Measurements from ENCODE around the gene APCDD1L.

The APCDD1L gene

DNA sequence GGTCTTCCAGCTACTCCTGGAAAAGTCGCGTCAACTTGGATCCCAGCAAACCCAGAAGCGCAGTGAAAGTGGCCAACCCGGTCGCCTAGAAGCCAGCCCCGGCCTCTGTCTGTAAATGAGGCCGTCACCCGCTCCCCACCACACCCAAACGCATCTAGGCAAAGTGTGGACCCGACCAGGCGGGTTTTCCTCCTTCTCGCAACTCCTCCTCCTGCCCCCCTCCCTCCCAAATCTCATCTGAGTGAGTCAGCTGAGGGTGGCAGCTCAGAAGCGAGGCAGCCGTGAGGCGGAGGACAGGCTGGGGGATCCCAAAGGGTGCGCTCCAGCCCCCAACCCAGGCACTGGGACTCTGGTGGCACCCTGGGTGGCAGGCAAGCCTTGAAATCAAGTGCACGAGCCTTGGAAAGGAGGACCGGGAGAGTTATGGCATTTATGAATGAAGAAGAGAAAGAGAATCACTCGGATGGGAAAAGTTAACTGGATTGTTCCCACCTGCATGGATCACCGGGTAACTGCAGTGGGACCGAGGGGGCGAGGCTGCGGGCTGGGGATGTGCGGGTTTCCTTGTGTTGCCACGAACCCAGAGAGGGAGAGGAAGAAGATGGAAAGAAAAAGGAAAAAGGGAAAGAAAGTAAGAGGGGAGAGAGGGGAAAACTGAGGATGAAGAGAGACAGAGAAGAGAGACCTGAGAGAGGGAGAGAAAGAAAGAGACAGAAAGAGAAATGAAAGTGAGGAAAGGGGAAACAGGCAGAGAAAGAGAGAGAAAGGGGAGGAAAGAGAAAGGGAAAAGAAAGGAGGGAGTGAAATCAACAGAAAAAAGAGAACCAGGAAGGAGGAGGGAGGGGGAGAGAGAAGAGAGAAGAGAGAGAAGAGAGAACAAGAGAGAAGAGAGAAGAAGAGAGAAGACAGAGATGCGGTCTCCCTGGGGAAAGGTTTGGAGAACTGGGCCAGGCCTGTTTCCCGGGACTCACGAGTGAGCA, at the start of gene APCDD1L:
APCDD1L (minus strand) TSS at position 167 of the 980 bp plus-strand sequence. CDS start 692 bp downstream, outside the sequence.
- DNase-seq (ENCODE audit: low spot score) = no peak

DNA sequence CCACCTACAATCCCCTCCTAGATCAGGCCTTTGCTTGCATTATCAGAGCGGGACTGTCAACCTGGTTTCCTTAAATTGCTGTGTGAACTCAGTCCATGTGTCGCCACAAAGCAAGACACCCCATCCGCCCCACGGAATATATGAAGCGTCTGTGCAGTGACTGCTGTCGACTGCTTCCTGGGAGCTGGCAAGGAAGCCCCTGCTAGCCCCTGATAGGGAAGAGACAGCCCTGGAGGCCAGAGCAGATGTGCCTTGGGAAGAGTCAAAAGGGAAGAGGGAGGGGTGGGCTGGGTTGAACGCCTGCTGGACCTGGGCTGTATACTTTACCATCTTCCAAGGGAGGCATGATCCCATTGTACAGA, 44.1 kb upstream of the APCDD1L start:
- DNase-seq (ENCODE audit: low spot score) = no peak

DNA sequence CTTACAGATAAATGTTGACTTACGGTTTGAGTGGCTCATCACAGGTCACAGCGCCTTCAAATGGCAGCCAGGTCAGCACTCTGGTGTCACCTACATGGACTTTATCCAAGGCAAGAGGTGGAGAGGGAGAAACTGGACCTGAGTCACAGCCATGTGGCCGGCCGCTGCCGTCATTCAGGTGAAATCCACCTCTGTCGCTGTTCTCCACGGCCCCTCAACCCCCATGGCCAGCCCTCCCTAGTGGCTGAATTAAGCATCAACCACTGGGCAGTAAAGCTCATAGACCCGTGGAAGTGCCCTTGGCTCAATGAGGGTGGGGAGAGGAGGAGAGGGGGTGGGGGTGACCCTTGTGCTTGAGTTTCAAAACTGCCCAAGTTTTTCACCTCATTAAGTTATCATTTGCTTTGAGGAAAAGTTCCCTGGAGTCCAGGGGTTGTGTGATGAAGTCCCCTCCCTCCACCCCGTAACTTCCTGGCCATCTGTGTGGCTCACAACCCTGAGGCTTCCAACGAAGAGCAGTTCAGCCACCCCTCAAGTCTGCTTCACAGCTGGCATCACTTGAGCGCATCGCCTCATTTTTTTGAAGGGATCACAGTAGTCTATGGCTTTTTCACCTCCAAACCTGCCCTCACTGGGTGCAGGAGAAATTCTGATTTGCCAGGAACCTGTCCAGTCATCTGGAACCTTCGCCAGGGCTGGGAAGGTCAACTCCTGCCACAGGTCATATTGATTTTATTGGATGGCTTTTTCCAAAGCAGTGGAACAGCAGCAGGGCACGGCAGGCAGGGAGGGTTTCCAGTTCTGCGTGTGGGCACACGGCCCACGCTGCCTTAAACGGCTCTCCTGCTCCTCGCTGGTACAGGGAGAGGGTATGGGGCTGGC, 43.5 kb upstream of the APCDD1L start:
- DNase-seq (ENCODE audit: low spot score) = no peak

DNA sequence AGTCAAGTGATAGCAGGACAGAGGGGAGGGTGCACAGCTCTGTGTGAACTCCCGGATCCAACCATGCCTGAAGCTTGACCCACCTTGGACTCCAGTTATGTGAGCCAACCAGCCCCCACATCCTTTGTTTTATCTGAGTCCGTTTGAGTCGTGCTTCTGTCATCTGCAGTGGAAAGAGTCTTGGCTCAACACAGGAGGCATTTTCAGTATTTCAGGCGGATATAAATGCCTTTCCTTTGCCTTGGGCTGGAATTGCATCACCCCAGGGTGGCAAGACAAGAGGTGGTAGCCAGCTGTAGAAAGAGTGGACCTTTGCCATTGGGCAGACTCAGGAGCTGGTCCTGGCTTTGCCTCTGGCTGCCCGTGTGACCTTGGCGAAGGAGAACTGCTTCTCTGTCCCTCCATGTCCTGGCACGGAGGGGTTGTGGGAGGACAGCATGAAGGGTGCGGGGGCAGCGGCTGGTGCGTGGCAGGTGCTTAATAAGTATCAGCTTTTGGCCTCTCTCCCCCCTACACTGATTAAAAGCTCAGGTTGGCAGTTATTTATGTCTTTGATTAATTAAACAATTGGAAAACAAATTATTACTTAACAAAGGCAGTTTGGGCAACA, 42.6 kb upstream of the APCDD1L start:
- DNase-seq (ENCODE audit: low spot score) = no peak

DNA sequence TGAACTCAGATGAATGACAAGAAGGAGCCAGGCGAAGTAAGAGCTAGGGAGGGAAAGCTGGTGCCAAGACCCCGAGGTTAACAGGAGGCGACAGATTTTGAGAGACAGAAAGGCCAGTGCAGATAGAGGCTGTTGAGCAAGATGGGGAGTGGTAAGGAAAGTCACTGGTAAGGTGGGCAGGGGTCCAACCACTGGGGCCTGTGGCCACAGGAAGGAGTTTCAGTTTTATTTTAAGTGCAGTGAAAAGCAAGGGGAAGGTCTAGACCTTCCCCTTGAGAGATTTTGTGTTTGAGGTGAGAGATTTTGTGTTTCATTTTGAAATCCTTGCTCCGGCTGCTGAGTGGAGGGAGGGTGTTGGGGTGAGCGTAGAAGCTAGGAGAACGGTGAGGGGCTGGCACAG, 41.8 kb upstream of the APCDD1L start:
- no peak for DNase-seq (ENCODE audit: low spot score)

DNA sequence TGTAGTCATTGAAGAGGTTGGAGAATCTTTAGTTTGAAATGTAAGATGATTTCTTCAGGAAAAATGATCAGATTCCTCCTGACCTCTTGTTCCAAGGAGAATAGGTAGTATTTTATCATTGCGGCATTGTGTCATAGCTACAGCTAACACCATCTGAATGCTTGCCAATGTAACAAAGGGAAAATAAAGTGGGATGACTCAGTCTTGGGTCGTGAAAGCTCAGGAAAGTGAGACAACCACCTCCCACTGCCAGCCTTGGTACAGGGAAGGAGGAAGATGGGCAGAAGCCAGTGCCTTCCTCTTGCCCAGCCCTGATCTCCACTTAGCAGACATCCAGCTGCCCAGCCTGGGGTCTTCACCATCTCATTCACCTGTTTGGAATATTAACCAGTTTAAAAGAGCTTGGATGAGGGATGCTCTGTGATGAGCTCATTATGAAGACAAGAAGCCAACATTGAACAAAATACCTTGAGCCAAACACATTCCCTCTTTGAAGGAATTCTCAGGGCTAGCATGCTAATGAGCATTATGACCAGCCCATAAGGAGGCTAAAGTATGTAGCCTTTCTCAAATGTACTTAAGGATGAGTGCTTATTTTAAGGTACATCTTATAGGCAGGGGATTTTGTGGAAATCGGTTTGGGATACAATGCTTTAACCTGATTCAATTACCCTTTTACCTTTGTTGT, 40.0 kb upstream of the APCDD1L start:
- no peak for DNase-seq (ENCODE audit: low spot score)

DNA sequence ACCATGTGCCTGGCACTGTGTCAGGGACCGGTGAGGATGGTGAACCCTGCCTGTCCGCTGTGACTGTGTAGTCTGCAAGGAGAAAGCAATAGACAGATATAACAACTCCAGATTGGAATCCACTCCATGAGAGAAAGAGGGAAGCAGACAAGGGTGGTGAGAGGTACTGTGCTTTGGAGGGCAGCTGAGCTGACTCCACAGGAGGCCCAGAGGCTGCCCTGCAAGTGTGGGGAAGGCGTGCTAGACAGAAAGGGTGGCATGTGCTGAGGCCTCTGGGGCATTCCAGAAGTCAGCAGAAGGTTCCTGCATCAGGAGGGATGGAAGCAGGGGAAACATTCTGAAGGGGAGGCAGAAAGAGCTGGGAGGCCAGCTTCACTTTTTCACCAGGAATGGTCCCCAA, 39.3 kb upstream of the APCDD1L start:
- DNase-seq (ENCODE audit: low spot score) = no peak

DNA sequence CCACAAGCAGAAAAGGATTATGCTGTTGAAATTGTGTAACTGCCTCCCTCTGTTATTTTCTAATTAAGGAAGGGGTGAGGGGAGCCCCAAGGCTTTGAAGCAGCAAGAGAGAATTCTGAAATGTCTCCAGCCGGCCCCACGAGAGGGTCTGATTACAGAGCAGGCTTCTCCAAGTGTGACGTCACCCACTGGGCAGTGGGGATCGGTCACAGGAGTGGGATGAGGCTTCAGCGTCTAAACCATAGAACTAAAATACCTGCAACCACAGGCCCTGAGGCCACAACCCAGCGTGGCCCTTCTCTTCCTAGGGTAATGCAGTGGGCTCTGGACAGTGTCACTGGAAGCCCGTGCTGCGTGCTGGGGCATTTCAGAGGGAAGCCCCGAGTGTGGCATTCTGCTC, 38.6 kb upstream of the APCDD1L start:
- no peak for DNase-seq (ENCODE audit: low spot score)

DNA sequence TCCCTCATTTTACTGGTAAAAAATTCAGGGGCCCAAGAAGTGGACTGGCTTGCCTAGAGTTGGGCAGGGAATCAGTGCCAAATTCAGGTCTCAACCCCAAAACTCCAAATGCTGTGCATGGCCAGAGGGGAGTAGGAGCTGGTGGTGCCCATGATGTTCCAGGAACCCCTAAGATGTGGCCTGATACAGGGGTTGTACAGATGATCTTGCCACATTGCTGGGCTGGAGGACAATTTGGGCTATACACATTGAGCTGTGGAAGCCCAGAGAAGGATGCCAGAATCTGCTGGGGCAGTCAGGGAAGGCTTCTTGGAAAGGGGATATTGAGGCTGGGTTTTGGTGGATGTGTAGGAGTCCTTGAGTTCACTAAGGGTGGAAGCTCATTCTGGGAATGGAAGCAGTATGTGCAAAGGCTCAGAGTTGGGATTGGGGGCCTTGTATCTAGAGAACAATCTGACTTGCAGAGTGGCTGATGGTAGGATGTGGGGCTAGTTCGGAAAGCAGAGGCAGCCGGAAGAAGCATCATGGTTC, 38.0 kb upstream of the APCDD1L start:
- no peak for DNase-seq (ENCODE audit: low spot score)

DNA sequence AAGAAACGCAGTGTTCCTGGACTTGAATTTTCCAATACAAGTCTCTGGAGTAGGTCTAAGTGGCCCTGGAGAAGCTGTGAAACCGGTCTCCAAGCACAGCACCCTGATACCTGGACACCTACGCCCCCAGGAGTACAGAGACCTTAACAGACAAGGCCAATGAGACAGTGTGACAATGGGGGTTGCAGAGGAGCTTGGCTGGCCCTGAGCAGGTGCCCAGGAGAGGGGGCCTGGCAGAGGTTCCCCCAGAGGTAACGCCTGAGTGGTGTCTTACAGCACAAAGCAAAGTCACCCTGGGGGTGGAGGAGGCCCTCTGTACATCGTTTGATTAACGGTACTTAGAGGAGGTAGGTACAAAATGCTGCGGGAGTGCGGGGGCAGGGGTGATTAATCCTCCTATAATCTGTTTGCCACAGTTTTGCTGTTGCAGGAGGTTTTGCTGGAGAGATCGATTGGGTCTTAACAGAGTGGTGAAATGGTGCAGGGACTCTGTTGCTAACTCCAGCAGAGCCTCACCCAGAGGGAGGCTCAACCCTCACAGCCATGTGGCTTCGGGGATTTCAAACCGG, 37.3 kb upstream of the APCDD1L start:
- no peak for DNase-seq (ENCODE audit: low spot score)

DNA sequence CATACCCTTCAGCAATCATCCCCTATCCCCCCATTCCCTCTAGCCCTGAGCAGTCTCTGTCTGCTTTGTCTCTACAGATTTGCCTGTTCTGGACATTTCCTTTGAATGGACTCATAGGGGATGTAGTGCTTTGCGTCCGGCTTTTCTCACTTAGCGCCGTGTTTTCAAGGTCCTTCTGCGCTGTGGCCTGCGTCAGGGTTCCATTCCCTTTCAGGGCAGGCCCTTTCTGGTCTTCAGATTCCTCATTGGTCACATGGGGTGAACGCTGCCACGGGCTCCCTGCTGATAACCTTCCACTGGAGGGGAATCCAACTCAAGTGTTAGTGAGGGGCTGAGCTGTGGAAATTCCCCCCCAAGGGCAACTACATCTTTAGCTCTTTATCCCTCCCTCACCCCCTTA, 36.4 kb upstream of the APCDD1L start:
- DNase-seq (ENCODE audit: low spot score) = no peak

DNA sequence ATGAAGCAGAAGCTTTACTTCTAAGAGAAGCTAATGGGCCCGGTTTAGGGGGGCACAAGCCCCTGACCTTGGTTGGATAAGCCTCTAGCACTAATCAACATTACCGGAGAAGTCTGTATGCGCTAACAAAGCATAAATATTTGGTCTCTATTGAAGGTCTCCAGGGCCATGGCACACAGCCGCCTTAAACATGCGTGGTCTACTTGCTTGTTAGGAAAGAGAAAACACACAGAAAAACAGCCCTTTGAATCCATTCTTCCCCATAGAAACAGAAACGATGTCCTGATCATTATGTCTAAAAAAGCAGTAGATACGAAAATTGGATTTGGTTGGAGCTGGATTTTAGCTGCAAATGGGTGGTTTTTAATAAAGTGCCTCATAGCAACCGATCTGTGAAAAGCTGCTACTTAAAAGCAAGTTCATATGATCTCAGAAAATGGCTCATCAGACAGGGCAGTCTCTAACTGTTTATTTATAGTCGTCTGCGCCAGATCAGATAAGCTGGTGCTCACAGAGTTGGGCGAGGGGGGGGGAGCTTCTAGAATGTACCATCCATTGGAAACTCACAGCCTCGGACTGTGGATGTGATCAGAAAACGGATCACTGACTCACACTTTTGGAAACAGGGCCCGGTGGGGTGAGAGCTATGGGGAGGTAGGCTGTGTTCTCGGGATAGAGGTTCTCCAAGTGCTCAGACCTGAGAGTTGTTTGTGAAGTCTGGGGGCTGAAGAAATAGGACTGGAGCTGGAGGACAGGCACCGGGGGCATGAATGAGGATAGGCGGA, 35.3 kb upstream of the APCDD1L start:
- no peak for DNase-seq (ENCODE audit: low spot score)

DNA sequence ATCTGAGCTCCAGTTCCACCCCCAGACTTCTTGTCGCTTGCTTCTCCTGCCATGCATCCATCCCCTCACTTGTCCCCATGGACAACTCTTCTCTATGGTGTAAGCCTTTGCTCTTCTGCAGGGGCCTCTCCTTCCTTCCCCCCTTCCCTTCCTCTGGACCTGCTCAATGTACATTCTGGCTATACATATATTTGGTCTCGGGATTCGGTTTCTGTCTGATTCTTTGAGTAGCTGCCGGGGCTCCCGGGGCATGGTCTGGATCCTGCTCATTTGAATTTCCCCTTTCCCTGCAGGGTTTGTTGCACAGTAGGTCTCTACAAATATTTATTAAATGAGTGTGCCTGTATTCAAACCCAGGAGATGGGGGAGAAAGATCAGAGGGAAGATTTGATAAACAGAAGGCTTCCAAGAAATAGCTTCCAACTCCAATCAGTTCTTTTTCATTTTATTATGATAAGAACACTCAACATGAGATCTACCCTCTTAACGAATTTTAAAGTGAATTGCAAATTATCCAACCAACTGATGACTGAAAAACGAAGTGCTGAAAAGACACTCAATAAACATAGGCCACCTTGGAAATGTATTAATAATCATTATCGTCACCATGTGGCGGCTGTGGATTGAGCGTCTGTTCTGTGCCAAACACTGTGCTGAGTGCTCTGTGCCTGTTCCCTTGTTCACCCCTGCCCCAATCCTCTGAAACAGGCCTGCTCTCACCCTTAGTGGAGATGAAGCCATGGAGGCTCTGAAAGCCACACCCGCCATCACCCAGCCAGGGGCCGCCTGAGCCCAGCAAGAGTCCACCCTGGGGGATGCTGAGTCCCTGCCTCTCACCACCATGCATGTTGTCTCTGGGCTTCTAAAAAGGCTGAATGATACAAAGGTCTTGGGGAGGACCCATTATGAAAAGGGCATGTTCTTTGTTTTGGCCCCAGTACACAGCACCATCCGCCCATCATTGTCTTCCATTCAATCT, 34.3 kb upstream of the APCDD1L start:
- DNase-seq (ENCODE audit: low spot score) = no peak

DNA sequence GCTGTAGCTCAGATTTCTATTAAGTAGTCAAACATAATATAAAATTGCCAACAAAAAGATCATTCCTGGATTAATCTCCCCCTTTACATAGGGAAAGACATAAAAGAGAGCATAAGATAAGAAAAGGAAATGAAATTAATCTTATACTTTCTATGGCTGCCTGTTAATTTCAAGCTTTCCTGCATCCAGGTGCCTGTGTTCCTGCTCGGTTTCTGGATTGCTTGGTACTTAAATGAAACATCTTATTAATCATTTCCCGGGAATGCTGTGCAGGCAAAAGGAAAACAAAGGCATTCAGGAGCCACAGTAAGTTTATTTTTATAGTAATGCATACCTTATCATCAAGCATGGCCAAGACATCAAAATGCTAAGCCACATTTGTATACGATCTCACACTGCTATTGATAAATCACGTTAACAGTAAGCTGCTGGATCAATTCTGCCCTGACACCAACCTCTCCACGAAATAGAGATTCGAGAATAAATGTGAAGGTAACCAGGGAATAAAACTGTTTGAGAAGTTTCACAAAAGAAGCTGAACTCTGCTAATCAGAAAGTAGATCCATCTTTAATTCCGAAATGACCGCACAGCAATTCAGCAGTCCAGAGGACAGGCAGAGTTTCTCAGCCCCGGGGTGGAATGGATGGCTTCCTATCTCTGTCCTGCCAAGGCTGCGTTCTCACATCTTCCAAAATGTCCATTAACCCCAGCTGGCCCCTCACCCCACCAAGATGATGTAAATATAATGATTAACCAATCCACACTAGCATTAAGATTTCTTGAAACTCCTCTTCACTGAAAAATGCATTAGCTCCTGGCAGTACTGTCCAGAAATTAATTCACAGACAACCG, 32.6 kb upstream of the APCDD1L start:
- no peak for DNase-seq (ENCODE audit: low spot score)

DNA sequence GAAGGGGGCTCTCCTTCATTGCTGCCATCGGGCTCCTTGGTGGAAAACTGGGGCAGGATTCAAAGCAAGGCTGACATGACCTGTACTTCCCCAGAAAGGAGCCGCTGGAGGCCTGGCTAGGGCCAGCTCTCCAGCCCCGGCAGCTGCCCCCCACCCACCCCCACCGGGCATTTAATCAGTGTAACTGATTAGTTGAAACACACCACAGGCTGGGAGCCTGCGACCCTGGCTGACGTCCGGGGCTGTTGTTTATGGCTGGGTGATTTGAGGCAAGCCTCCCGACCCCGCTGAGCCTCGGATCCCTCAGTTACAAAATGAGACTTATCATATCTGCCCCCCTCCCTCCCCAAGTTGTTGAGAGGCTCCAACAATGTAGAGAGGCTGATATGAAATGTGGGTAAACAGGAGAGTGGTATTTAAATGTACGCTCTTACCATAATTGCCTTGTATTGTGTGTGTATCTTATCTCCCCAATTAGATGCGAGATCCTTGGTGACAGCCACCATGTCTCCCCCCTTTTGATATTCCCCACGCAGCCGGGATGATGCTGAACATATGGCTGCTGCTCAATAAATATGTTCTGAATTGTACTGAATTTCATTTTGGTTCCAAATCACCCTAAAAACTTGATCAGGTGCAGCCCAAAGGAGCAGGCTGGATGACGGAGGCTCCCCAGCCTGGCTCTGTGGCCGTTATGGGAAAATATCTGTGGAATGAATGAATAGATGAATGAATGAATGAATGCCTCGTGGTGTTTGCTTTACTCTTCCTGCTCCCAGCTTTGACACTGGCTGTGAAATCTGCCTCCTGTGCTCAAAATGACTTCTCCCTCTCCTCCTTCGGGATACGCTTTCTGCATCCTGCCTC, 31.8 kb upstream of the APCDD1L start:
- no peak for DNase-seq (ENCODE audit: low spot score)

DNA sequence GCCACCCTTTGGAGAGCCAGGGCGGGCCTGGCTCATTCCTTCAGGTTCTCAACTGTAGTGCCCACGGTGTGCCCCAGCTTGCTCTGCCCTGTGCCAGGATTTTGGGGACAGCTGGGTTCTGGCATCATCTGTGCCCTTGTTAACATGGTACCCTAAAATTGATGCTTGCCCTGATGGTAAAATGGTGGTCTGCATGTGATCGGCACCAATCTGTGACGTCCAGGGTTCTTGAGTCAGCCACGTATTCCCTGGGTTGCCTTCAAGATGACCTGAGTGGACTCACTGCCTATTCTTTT, 31.2 kb upstream of the APCDD1L start:
- DNase-seq (ENCODE audit: low spot score) = no peak

DNA sequence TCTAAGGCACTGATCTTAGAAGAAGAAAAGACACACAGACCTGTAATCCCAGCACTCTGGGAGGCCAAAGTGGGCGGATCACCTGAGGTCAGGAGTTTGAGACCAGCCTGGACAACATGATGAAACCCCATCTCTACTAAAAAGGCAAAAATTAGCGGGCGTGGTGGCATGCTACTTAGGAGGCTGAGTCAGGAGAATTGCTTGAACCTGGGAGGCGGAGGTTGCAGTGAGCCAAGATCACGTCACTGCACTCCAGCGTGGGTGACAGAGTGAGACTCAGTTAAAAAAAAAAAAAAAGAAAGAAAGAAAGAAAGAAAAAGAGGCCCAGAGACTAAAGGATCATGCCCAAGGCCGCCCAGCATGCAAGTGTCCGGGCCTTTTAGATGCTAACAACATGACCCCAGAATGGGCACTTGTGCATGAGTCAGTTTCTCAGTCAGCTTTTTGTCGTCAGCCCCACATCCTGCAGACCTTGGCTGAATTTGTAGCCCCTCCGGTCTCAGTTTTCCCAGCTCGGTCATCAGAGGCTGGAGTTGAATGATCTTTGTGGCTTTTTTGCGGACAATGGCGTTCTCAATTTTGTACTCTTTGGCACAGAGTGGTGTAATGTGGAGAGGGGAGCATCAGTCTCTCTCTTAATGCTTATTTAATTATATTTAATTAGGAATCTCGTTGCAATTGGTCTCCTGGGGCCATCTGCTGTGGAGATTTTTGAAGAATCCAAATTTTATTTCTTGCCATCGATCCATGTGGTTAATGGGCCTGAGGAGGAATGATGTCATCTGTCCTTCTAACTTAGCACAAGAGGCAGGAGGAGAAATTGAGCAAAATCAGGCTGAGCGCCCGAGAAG, 30.6 kb upstream of the APCDD1L start:
- DNase-seq (ENCODE audit: low spot score) = no peak
